Kidney glomerular epithelial cell (primary cell): ENCODE measurements around the gene ALKBH5.
A peak's percentile ranks its signal among the peaks of the same experiment; 100 is the strongest.

Experiments used
- DNase-seq: peaks from one replicate; lab custom pipeline; 2025; lab: John Stamatoyannopoulos, UW

The ALKBH5 gene

GRCh38 chr17:18245038-18245776, 61.6 kb downstream of the ALKBH5 start:
- DNase-seq = no peak

- DNase-seq = no peak
Observed at GRCh38 chr17:18246109-18246725, 62.6 kb downstream of the ALKBH5 start.

- peak; percentile 10 for DNase-seq
Observed at GRCh38 chr17:18246880-18247612, 63.4 kb downstream of the ALKBH5 start.

GRCh38 chr17:18247613-18248001, 64.0 kb downstream of the ALKBH5 start:
- no peak for DNase-seq

- peak; percentile 27 for DNase-seq
Observed at GRCh38 chr17:18248300-18248731, 64.7 kb downstream of the ALKBH5 start.

GRCh38 chr17:18248811-18249210, 65.2 kb downstream of the ALKBH5 start:
- no peak for DNase-seq

- no peak for DNase-seq
Observed at GRCh38 chr17:18250259-18250658, 66.6 kb downstream of the ALKBH5 start.

GRCh38 chr17:18250708-18251107, 67.1 kb downstream of the ALKBH5 start:
- DNase-seq = no peak

GRCh38 chr17:18251204-18251603, 67.6 kb downstream of the ALKBH5 start:
- DNase-seq = no peak

GRCh38 chr17:18252160-18252559, 68.5 kb downstream of the ALKBH5 start:
- no peak for DNase-seq

- DNase-seq = no peak
Observed at GRCh38 chr17:18253187-18253884, 69.7 kb downstream of the ALKBH5 start.

- DNase-seq = no peak
Observed at GRCh38 chr17:18253947-18254821, 70.6 kb downstream of the ALKBH5 start.

GRCh38 chr17:18254888-18255649, 71.4 kb downstream of the ALKBH5 start:
- DNase-seq = no peak

- no peak for DNase-seq
Observed at GRCh38 chr17:18256351-18256750, 72.7 kb downstream of the ALKBH5 start.

GRCh38 chr17:18256776-18257175, 73.1 kb downstream of the ALKBH5 start:
- no peak for DNase-seq

GRCh38 chr17:18257268-18257981, 73.8 kb downstream of the ALKBH5 start:
- DNase-seq = peak; percentile 76

GRCh38 chr17:18257982-18258355, 74.3 kb downstream of the ALKBH5 start:
- DNase-seq = peak; percentile 70

GRCh38 chr17:18258356-18259038, 74.9 kb downstream of the ALKBH5 start, which contains the start of gene FLII:
Gene FLII, minus strand, starts transcription at chr17:18258738. Its CDS starts 48 bp downstream, at chr17:18258690.
- DNase-seq = peak; percentile 38
